Muscle layer of duodenum (tissue), 2 donors: Measurements from ENCODE around the gene CNTN5.

Experiments
- H3K27ac ChIP-seq: one replicate; pipeline ENCODE4 v1.7.0; 2013; ENCODE audit warnings: mild to moderate bottlenecking, low read length
- H3K27me3 ChIP-seq: one replicate; pipeline ENCODE4 v1.7.0; 2013; ENCODE audit warnings: low read depth, mild to moderate bottlenecking, control low read depth, low read length
- H3K36me3 ChIP-seq, 2 donors: one replicate each; pipeline ENCODE4 v1.7.0; 2013; ENCODE audit warnings: low read length in 2 of 2, control low read depth in 1 of 2, mild to moderate bottlenecking in 1 of 2; ENCODE audit not compliant: insufficient read depth in 2 of 2, control insufficient read depth in 1 of 2
- H3K4me1 ChIP-seq, 2 donors: one replicate each; pipeline ENCODE4 v1.7.0; 2013; ENCODE audit warnings: low read length in 2 of 2, mild to moderate bottlenecking in 2 of 2, control low read depth in 1 of 2, moderate library complexity in 1 of 2; ENCODE audit not compliant: insufficient read depth in 2 of 2, control insufficient read depth in 1 of 2
- H3K4me3 ChIP-seq, 2 donors: one replicate each; pipeline ENCODE4 v1.7.0; 2013; ENCODE audit warnings: low read length in 2 of 2, low read depth in 1 of 2, mild to moderate bottlenecking in 1 of 2
- H3K9me3 ChIP-seq, 2 donors: one replicate each; pipeline ENCODE4 v1.7.0; 2013; ENCODE audit warnings: low read length in 2 of 2, control low read depth in 1 of 2, mild to moderate bottlenecking in 1 of 2; ENCODE audit not compliant: control insufficient read depth in 1 of 2
- donor health status: healthy.

The CNTN5 gene

DNA sequence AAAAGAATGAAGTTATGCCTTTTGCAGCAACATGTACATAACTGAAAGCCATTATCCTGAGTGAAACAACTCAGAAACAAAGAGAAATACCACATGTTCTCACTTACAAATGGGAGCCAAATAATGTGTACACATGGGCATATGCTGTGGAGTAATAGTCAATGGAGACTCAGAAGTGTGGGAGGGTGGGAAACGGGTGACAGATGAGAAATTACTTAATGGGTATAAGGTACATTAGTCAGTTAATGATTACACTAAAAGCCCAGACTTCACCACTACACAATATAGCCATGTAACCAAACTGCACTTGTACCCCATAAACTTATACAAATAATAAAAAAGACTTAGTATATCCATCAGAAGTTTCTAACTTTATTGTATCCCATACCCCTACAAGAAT is 992.3 kb downstream of the CNTN5 start:
- no peaks in the 10 kb centered on the region for H3K27me3 ChIP-seq
- H3K4me3 ChIP-seq, result no peak overlapping the region
- no peaks in the 10 kb centered on the region for H3K36me3 ChIP-seq
- H3K4me1 ChIP-seq, result no peaks in the 10 kb centered on the region
- H3K9me3 ChIP-seq, result no peaks in the 10 kb centered on the region
- H3K27ac ChIP-seq, result no peak overlapping the region

DNA sequence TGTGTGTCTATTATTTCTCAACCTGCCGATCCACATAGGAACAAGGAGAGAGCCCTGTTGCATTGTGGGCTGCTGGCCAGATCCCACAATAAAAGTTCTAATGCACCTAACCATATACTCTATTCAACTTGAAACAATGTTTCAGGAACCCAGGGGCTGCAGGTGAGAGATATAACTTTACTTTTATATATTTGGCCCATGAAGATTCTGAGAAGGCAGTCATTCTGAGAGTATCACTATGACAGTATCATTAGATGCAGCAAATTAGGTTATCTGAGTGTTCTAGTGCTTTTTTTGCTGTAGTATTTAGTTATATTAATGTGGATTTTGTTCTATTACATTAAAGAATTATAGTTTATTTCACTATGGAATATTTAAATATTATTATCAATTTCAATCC is 1011.2 kb downstream of the CNTN5 start:
- Histone ChIP-seq H3K27me3 (no peaks in the 10 kb centered on the region), H3K36me3 (no peaks in the 10 kb centered on the region), H3K4me3 (no peak overlapping the region), H3K9me3 (no peaks in the 10 kb centered on the region), H3K27ac (no peak overlapping the region), H3K4me1 (no peaks in the 10 kb centered on the region)

DNA sequence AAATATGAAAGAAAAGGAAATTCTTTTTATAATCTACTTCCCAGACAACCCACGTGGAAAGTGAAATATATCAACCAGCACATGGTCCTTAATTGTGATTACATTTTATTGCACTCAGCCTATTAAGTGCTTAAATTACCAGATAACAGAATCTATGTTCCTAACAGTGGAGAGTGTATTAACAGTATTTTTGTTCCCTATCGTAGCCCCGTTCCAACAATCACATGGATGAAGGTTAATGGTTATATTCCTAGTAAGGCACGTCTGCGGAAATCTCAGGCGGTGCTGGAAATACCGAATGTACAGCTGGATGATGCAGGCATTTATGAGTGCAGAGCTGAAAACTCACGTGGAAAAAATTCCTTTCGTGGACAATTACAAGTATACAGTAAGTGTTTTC is 1040.3 kb downstream of the CNTN5 start:
- Histone ChIP-seq H3K27ac (no peak overlapping the region), H3K27me3 (no peaks in the 10 kb centered on the region), H3K36me3 (no peaks in the 10 kb centered on the region), H3K4me1 (no peaks in the 10 kb centered on the region), H3K4me3 (peak overlapping the region in 1 of 2 donors; percentile 17), H3K9me3 (no peaks in the 10 kb centered on the region)

DNA sequence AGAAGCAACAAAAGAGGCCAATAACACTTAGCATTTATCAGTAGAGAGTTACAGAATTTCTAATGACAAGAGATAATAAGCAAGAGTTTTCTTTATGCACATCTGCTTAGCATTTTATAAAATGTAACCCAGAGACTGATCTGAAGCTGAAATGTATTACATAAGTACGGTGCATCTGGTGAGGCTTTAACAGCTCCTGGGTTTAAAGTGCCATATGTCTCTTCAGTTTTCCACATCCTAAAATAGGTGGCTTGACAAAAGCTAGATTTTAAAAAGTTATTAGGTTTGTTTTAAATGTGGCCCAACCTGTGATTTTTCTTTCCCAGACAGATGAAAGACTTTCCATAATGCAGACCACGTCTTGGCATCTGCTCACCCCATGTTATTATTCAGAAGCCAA is 1045.7 kb downstream of the CNTN5 start:
- H3K4me1 ChIP-seq, result no peaks in the 10 kb centered on the region
- H3K4me3 ChIP-seq, result no peak overlapping the region
- H3K36me3 ChIP-seq, result no peaks in the 10 kb centered on the region
- H3K9me3 ChIP-seq, result no peaks in the 10 kb centered on the region
- no peak overlapping the region for H3K27ac ChIP-seq
- no peaks in the 10 kb centered on the region for H3K27me3 ChIP-seq

DNA sequence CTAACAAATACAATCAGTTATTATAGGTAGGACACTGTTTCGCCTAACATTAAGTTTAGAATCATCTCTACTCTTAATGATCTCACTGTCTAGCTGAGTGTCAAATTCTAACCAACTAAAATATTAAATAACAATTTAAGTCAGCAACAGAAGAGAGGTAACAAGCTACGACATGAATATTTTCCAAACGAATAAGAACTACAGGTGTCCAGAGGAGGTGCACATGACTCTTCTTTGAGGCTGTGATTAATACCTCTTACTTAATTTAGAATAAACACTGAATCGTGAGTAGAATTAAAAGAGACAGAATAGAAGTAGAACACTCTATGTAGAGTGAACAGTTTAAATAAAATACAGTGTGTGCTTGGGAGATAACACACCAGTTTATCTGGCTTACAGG is 1047.4 kb downstream of the CNTN5 start:
- no peak overlapping the region for H3K27ac ChIP-seq
- H3K36me3 ChIP-seq, result no peaks in the 10 kb centered on the region
- H3K4me3 ChIP-seq, result no peak overlapping the region
- H3K27me3 ChIP-seq, result no peaks in the 10 kb centered on the region
- H3K4me1 ChIP-seq, result no peaks in the 10 kb centered on the region
- no peaks in the 10 kb centered on the region for H3K9me3 ChIP-seq

DNA sequence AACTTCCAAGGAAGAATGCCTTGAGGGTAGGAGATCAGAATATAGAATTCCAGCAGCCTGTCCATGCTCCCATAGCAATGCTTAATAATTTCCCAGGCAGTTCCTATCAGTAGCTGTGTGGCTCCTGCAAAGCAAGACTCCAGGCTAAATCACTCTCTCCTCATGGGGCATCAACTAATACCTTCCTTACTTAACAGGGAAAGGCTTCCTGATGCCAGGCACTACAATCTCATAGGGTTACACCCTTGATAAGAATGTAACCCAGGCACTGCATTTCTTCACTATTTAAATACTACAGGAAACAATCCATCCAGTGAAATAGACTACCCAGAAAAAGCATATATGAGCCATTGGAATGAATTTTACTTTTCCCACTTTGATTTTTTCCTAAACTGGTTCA is 1051.4 kb downstream of the CNTN5 start:
- H3K27me3 ChIP-seq, result no peaks in the 10 kb centered on the region
- H3K27ac ChIP-seq, result no peak overlapping the region

DNA sequence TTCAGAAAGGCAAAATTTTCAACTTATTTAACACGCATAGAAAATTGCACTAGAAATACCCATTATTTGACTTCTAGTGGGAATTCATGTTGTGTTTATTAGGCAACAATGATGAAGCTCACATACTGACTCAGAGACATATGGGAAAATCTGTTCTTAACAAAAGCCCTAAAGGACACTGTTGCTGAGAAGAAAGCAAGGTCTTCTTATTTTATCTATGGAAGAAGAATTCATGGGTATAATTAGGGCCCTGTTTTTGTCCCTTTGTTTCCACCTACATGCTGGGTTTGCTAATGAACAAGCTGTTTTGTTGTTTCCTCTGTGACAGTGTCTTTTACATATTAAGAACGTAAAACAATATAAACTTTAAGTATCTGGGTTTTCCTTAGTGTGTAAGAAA is 1059.6 kb downstream of the CNTN5 start:
- Histone ChIP-seq H3K4me1 (no peaks in the 10 kb centered on the region), H3K4me3 (no peak overlapping the region), H3K27me3 (no peaks in the 10 kb centered on the region), H3K36me3 (no peaks in the 10 kb centered on the region), H3K9me3 (no peaks in the 10 kb centered on the region), H3K27ac (no peak overlapping the region)

More for the DNA sequence above, 1051.4 kb downstream of the CNTN5 start:
- no peaks in the 10 kb centered on the region for H3K9me3 ChIP-seq
- H3K4me1 ChIP-seq, result no peaks in the 10 kb centered on the region
- H3K36me3 ChIP-seq, result no peaks in the 10 kb centered on the region
- H3K4me3 ChIP-seq, result no peak overlapping the region

DNA sequence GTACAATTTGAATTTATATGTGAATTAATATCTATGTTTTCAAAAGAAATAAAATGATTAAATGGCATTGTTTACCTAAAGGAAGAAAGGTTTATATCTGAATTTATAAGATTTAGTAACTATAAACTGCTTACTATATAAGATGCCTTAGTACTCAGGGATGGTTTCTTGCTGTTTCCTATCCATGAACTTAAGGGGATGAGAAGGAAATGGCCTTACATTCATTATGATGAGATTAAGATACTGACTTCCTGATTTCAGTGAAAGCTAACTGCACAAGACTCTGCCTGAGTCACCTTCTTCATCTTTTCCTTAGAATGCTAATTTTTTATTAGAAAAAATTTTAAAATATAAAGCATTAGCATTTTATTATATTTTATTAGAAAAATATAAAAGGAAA is 1060.1 kb downstream of the CNTN5 start:
- H3K4me1 ChIP-seq, result no peaks in the 10 kb centered on the region
- H3K36me3 ChIP-seq, result no peaks in the 10 kb centered on the region
- H3K27me3 ChIP-seq, result no peaks in the 10 kb centered on the region
- no peak overlapping the region for H3K27ac ChIP-seq
- no peaks in the 10 kb centered on the region for H3K9me3 ChIP-seq
- H3K4me3 ChIP-seq, result no peak overlapping the region

DNA sequence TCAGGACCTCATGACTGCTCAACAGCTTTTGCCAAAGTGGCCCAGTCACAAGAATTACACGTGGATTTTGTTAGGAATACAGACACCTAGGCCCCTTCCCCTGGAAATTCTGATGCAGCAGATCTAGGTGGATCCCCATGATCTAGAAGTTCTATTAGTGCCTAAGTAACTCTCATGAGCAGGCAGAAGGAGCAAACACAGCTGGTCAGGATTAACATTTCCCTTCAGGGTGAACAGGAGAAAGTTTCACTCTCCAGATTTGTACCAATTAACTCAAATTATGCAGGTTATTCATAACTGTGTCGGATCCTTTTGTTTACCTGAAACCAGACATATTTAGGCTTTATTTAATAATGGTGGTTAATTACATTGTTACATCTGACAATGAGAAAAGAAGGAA is 1072.9 kb downstream of the CNTN5 start:
- no peaks in the 10 kb centered on the region for H3K9me3 ChIP-seq
- no peak overlapping the region for H3K27ac ChIP-seq
- no peaks in the 10 kb centered on the region for H3K27me3 ChIP-seq
- H3K4me3 ChIP-seq, result no peak overlapping the region
- no peaks in the 10 kb centered on the region for H3K36me3 ChIP-seq
- H3K4me1 ChIP-seq, result no peaks in the 10 kb centered on the region

DNA sequence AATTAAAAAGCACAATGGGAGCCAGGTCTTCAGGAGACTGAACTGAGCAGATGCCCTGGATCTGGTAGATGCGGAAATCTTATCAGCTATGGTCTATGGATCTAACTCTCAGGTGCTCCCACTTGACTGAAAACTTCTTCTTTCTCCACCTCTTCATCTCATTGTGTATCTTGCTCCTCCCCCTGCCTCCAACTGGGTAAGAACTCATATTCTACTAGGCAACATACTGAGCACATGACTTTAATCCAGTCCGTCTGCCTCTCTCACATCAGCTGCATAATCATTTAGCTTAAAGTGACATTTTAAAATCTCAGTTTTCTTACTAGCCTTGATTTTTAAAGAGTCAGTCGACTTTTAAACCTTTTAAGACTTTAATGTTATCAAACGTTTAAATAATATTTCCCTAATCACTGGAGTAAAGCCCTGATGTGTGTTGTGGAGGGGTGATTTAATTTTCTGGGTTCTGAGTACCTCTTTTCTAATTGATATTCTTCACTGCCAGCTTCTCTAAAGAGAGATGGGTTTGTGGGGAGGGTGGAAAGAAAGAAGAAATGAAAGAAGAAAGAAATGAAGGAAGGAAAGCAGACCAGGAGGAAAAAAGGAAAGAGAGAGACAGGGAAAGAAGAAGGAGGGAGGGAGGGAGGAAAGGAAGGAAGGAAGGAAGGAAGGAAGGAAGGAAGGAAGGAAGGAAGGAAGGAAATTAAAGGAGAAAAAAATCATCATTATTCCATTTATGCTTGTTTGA is 1073.5 kb downstream of the CNTN5 start:
- no peak overlapping the region for H3K27ac ChIP-seq
- no peaks in the 10 kb centered on the region for H3K27me3 ChIP-seq
- H3K36me3 ChIP-seq, result no peaks in the 10 kb centered on the region
- H3K4me1 ChIP-seq, result no peaks in the 10 kb centered on the region
- H3K9me3 ChIP-seq, result no peaks in the 10 kb centered on the region
- H3K4me3 ChIP-seq, result no peak overlapping the region

DNA sequence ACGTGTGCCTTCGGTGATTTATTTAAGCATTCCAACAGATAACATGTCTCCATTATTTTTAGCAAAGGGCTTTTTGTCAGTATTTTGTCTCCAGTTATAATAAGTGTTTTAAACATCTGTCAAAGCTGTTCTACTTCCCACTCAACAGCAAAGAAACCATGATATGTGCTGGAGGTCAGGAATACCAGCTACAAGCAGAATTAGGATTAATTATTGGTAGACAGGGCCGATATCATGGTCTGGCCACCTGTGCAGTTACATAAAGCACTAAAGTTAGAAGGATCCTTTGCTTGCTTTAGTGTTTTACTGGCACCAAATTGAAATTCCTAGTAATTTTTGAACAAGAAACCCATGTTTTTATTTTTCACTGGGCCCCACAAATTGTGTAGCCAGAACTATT is 1075.1 kb downstream of the CNTN5 start:
- Histone ChIP-seq H3K27me3 (no peaks in the 10 kb centered on the region), H3K4me1 (no peaks in the 10 kb centered on the region), H3K27ac (no peak overlapping the region), H3K4me3 (no peak overlapping the region), H3K9me3 (no peaks in the 10 kb centered on the region), H3K36me3 (no peaks in the 10 kb centered on the region)

DNA sequence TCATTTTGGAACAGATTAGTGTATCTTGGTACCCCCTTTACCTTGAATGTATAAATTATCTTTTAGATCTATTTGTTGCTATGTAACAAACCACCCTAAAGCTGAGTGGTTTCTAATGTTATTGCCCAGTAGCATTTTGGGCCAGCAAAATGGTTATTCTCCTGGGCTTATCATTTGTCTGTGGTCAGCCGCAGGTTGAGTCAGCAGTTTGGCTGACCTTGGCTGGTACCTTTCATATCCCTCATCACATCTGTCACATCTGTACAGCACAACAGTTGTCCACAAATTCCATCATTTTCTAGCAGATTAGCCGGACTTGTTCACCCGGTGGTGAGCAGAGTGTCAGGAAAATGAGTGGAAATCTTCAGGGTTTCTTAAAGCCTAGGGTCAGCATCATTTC is 1077.8 kb downstream of the CNTN5 start:
- no peaks in the 10 kb centered on the region for H3K27me3 ChIP-seq
- no peaks in the 10 kb centered on the region for H3K9me3 ChIP-seq
- no peaks in the 10 kb centered on the region for H3K4me1 ChIP-seq
- no peaks in the 10 kb centered on the region for H3K36me3 ChIP-seq
- H3K4me3 ChIP-seq, result no peak overlapping the region
- H3K27ac ChIP-seq, result no peak overlapping the region
